ENCODE data around the gene WDR41. TPM values are rescaled to one million over a fixed set of nuclear protein-coding genes. Genes with fewer than 3 reads are reported as not detected.
"Not testable (repeated sequence)": the region's sequence is repeated elsewhere in the genome, so short reads cannot be mapped to it uniquely, and the experiment has no call there.

The WDR41 gene
- polyA plus RNA-seq, 5 donors, result 56.7 to 82.7 (median 67.3) TPM

- DNase-seq, result no peak
These were observed 82.1 kb downstream of the WDR41 start for GRCh38 chr5:77409870-77410621.

DNA sequence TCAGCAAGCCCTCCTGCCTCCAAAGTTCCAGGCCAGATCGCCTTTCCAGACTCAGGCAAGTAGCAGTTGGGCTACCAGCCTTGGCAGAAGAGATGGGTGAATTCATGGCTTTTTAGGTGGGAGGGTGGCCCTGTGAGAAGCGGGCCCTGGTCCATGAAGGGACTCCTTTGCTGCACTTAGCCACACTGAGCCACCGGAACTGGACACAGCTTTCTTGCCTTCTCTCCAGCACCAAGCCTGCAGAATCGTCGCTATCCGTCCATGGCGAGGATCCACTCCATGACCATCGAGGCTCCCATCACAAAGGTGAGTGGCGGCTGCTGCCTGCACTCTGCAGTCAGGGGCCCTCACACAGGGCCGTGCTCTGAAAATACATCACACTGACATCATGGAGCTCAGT lies 85.0 kb downstream of the WDR41 start:
- no peak for DNase-seq

DNA sequence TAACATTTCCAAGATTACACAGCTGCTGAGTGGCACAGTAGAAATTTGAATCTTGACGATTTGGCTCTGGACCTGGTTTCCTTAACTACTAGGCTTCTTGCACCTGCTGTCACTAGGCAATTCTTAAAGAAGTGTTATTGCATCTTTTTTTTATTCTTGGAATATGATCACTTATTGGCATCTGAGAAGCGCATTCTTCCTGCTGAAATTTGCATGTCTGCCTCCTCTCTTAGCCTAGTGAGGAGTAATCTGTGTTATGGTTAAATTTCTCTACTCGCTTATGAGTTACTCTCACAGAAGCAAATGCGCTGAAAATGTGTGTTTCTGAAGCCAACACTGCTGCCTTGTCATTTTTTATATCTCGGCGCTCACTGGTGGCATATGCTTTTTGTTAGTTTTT lies 89.3 kb downstream of the WDR41 start:
- no peak for DNase-seq

DNA sequence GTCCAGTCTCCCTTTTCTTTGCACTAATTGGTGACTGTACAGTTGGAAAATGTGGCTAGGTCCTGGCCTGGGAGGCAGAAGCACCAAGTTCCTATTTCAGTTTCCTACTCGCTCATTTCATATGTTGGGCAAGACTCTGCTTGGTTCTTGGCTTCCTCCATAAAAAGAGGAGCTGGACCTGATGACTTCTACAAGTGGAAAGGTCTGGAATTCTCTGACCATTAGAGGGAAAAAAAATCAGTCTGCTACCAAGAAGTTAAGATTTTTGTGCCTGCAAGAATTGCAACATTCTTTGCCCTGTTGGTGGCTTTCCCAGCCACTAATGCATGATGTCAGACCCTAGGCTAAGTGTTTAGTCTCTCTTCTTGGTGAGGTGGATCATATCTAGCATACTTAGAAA lies 91.5 kb downstream of the WDR41 start:
- DNase-seq, result no peak

DNA sequence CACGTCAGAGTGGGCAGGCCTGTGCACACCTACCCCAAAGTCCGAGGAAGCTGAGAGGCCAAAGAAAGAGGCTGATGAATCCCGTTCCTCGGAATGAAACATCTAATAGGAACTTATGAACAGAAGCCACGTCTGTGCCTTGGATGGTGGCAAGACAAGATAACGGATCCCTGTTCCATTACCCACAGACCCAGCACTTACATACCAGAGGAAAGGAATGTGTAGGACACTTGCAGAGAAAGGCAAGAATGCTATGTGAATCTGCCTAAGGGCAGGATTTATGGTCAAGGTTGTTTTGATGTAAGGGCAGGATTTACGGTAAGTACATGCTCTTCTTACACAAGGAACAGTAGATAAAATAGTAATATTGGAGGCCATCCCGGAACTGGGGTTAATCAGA lies 93.2 kb downstream of the WDR41 start:
- DNase-seq, result no peak

GRCh38 chr5:77398458-77398857 lies 93.7 kb downstream of the WDR41 start:
- DNase-seq, result no peak

DNA sequence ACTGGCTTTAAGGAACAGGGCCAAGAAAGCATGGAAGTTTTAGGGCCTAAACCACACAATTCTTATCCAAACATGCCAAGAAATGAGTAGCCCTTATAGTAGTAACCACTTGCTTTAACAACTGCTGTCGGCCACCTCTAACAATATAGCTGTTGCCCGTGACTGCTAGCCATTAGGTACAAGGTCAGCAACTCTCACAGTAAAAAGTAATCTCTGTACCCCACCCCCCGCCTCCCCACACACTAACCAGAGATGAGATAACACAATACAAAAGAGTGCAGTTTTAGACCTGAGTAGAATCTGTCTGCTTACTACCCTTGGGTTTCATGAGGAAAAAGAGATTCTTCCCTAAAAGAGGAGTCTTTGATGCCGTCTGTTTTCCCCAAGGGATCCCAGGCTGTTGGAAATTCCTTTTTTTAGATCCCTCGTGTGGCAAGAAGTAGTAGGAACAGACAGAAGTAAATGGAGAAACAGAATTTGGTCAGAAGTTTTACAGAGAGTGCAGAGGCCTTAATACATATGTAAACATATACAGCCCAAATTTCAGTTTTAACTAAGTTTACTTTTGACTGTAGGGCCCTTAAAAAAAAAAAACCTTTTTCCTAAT lies 94.3 kb downstream of the WDR41 start:
- no peak for DNase-seq

- DNase-seq, result no peak
These were observed 96.1 kb downstream of the WDR41 start for GRCh38 chr5:77396017-77396416.

GRCh38 chr5:77394064-77394715 lies 97.9 kb downstream of the WDR41 start:
- no peak for DNase-seq

GRCh38 chr5:77391240-77391765 lies 100.8 kb downstream of the WDR41 start:
- DNase-seq, result no peak

- no peak for DNase-seq
These were observed 101.3 kb downstream of the WDR41 start for GRCh38 chr5:77390795-77391194.

DNA sequence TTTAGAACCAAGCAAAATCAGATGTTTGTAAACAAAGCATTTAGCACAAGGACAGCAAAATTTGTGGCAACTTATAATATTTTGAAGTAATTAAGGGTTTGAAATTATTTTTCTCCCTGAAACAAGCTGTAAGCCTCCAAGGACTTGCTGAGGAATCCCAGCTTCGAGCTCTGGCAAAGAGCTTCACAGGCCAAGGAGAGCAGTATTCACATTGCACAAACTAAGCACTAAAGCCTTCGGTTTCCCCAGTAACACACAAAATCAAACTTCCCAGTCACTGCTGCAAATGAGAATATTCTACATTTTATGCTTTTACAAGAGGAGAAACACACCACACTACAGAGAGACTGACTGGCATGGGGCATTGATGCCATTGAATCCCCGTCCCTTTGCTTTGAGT lies 101.9 kb downstream of the WDR41 start:
- no peak for DNase-seq

DNA sequence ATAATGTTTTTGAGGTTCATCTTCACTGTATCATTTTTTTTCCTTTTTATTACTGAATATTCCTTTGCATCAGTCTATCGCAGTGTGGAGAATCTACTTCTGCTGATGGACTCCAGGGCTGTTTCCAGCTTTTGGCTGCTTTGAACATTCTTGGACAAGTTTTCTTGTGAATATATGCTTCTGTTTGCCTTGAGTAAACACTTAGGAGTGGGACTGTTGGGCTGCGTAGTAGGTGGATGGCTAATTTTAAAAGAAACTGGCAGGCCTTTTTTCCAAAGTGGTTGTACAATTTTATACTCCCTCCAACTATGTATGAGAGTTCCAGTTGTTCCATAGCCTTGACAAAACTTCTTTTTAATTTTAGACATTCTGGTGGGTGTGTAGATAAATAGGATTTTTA lies 102.4 kb downstream of the WDR41 start:
- no peak for DNase-seq

GRCh38 chr5:77386340-77386739 lies 105.8 kb downstream of the WDR41 start:
- DNase-seq, result not testable (repeated sequence)

GRCh38 chr5:77383336-77383735 lies 108.8 kb downstream of the WDR41 start:
- not testable (repeated sequence) for DNase-seq

Other genes with a start within 250 kb of the WDR41 start
- gene OTP, start 146.4 kb upstream of the WDR41 start, polyA plus RNA-seq (ENCODE audit: insufficient read depth in 1 of 5, insufficient read length in 5 of 5, low replicate concordance in 1 of 5), result not detected

All from right lung (tissue), 5 donors.